ENCODE data around the gene LCMT2.

DNA sequence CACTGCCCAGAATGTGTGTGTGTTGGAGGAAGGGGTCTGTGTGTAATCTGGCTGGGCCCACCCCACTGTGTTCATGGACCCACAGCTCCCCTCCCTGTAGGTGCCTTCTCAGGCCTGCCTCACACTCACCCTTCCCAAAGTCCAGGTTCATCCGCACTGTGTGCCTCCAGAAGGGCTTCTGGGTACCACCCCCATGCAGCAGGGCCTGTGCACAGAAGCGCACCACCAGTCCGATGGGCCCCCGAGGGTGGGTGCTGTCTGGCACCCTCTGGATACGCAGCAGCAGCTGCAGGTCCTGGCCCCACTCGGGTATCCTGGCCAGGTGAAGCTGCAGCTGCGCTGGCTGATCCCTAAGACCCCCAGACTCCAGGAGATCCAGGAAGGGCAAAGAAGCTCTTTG is 50.9 kb downstream of the LCMT2 start:
- TF ChIP-seq, protein P1, sequence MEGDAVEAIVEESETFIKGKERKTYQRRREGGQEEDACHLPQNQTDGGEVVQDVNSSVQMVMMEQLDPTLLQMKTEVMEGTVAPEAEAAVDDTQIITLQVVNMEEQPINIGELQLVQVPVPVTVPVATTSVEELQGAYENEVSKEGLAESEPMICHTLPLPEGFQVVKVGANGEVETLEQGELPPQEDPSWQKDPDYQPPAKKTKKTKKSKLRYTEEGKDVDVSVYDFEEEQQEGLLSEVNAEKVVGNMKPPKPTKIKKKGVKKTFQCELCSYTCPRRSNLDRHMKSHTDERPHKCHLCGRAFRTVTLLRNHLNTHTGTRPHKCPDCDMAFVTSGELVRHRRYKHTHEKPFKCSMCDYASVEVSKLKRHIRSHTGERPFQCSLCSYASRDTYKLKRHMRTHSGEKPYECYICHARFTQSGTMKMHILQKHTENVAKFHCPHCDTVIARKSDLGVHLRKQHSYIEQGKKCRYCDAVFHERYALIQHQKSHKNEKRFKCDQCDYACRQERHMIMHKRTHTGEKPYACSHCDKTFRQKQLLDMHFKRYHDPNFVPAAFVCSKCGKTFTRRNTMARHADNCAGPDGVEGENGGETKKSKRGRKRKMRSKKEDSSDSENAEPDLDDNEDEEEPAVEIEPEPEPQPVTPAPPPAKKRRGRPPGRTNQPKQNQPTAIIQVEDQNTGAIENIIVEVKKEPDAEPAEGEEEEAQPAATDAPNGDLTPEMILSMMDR (IDR thresholded peaks at IDR 0.05) = no peak
- TF ChIP-seq POLR2A (IDR thresholded peaks at IDR 0.05) = no peak

Data from lower leg skin (tissue), 3 donors.